Activated T-helper 1 cell treated with anti-CD3 and anti-CD28 coated beads, Interleukin-12 subunit alpha, Interleukin-12 subunit beta, Interleukin-2, Interleukin-4 antibody, amounts not matched to agents 30 ng/mL and 10 ng/mL and 1 ng/mL, durations not matched to agents 14 hours and 24 hours and 36 hours (primary cell): Measurements from ENCODE around the gene RPL34. TPM values are rescaled to one million over a fixed set of nuclear protein-coding genes. Genes with fewer than 3 reads are reported as not detected.

ENCODE experiments used
- DNase-seq: peaks from one replicate; pipeline ENCODE4 v3.0.0; 2021; ENCODE audit warnings: low spot score
- H3K27ac Mint-ChIP-seq: one replicate; pipeline ENCODE4 v1.8.0; 2021; ENCODE audit warnings: mild to moderate bottlenecking, mixed read lengths
- H3K27me3 Mint-ChIP-seq: one replicate; pipeline ENCODE4 v1.8.0; 2022; ENCODE audit warnings: mild to moderate bottlenecking, moderate library complexity, mixed read lengths; ENCODE audit not compliant: insufficient read depth
- H3K36me3 Mint-ChIP-seq: one replicate; pipeline ENCODE4 v1.8.0; 2021; ENCODE audit warnings: low read depth, mixed read lengths
- H3K4me1 Mint-ChIP-seq: one replicate; pipeline ENCODE4 v1.8.0; 2021; ENCODE audit warnings: low read depth, mixed read lengths
- H3K4me3 Mint-ChIP-seq: one replicate; pipeline ENCODE4 v1.8.0; 2021; ENCODE audit warnings: mild to moderate bottlenecking, moderate library complexity, mixed read lengths
- H3K9me3 Mint-ChIP-seq: one replicate; pipeline ENCODE4 v1.8.0; 2021; ENCODE audit warnings: mixed read lengths
- intact Hi-C: fragments of 100-400 bp; cut with micrococcal nuclease; formaldehyde crosslinking; loops from one replicate; pipeline ENCODE4 v1.15.1; 2024
- total RNA-seq: library from RNA; stranded (reverse); gene quantifications from 2 replicates; pipeline ENCODE4 v1.2.3, GENCODE V29; 2022

The RPL34 gene
- total RNA-seq, 1 donor from 2014 or later = 1,258 TPM

GRCh38 chr4:108602163-108602562, 18.2 kb upstream of the RPL34 start:
- no peak overlapping the region for H3K27ac Mint-ChIP-seq
- intact Hi-C loops = no loop called here
- H3K27me3 Mint-ChIP-seq = no peaks in the 10 kb centered on the region
- peaks cover 14% of the 10 kb centered on the region for H3K4me1 Mint-ChIP-seq
- H3K4me3 Mint-ChIP-seq = no peak overlapping the region
- DNase-seq = no peak
- no peaks in the 10 kb centered on the region for H3K9me3 Mint-ChIP-seq
- H3K36me3 Mint-ChIP-seq = peaks cover 6% of the 10 kb centered on the region

DNA sequence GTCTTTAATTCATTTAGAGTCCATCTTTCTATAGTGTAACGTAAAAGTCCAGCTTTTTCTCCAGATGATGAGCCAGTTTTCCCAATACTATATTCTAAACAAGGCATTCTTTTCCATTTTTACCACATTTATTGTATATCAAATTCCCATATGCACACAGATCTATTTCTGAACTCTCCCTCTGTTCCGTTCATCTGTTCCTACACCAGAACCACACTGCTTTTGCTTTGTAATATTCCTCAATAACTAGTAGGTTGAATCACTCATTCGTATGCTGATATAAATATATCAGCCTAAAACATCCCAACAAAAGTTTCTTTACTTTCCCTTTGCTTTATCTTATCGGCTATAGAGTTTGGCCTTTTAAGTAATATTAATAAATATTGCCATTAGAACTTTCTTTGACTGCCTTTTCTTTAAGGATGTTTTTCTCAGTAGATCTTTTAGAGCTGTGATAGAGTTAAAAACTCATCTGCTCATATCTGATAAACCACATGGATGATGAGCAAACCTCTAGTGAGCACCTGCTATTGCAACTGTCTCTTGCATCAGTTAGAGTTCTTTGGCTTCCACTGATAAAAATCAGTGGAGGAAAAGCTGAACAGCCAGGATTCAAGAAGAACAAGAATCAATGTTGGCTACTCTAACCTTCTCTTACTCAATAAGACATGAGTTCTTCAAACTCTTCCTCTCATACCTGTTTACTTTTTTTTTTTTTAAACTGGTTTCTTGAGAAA, 13.1 kb upstream of the RPL34 start:
- Mint-ChIP-seq H3K4me1 (peaks cover 8% of the 10 kb centered on the region), H3K4me3 (no peak overlapping the region), H3K36me3 (peaks cover 12% of the 10 kb centered on the region), H3K27me3 (no peaks in the 10 kb centered on the region), H3K9me3 (no peaks in the 10 kb centered on the region), H3K27ac (no peak overlapping the region)
- no peak for DNase-seq
- intact Hi-C loops = no loop called here

GRCh38 chr4:108611365-108611764, 9.0 kb upstream of the RPL34 start:
- peaks cover 11% of the 10 kb centered on the region for H3K4me1 Mint-ChIP-seq
- no peak overlapping the region for H3K27ac Mint-ChIP-seq

DNA sequence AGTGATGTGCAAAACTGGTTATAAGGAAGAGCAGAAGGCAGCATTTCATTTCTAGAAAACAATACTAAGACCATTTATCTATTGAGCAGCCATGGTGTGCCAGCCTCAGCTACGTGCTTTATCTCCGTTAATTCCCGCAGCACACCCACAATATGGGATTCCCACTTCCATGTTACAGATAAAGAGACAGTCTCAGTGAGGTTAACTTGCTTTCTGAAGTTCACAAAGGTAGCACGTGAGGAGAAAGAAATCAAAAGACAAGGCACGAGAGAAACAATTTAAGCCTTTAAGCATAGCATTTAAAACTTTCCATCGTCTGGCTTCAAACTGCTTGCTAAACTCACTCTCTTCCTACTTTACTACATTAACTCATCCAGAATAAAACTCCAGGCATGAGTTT, 8.0 kb upstream of the RPL34 start:
- DNase-seq = no peak
- Mint-ChIP-seq H3K9me3 (peaks cover 12% of the 10 kb centered on the region), H3K27ac (no peak overlapping the region), H3K4me3 (no peak overlapping the region), H3K36me3 (peaks cover 23% of the 10 kb centered on the region), H3K27me3 (no peaks in the 10 kb centered on the region), H3K4me1 (peaks cover 11% of the 10 kb centered on the region)
- intact Hi-C loops = no loop called here

More at GRCh38 chr4:108611365-108611764, 9.0 kb upstream of the RPL34 start:
- intact Hi-C loops = no loop called here
- peaks cover 20% of the 10 kb centered on the region for H3K36me3 Mint-ChIP-seq
- DNase-seq = no peak
- H3K9me3 Mint-ChIP-seq = peaks cover 11% of the 10 kb centered on the region
- no peak overlapping the region for H3K4me3 Mint-ChIP-seq
- no peaks in the 10 kb centered on the region for H3K27me3 Mint-ChIP-seq

DNA sequence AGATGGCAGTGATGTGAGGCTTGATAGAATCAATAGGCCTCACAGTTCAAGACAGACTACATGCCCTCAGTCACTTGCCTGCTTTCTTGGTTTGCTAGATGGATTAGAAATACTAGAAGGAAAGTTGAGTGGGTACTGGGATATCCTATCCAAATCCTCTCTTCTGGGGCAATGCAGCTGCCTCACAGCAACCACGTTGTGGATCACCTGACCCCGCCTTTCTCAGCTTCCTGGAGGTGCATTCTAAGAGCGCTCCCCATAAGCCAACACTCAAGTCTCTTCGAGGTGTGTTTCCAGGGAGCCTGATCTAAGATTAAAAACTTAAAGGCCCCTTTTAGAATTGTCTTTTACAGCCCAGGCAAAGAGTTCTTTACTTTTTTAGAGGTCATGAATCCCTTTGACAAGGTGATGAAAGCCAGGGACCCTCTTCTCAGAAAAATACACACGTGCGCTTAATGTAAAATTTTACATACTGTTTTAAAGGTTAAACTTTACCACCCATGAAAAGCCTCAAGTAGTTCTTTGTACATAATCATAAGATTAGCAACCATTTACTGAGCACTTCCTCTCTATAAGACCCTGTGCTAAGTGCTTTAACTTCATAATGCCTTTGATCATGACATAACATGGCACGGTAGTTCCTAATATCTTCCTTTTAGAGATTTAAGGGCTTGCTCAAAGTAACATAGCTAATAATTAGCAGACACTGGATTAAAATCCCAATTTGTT, 840 bp upstream of the RPL34 start:
- intact Hi-C loops = loop anchor here (1.0 to 10.0 kb wide), 13 partner anchors 31 to 1575 kb away; partner anchors contain the start of genes CYP2U1, ELOVL6, GAR1 and HADH
- H3K27ac Mint-ChIP-seq = peak overlapping the region; percentile 97
- H3K4me3 Mint-ChIP-seq = peak overlapping the region; percentile 98
- H3K4me1 Mint-ChIP-seq = peaks cover 41% of the 10 kb centered on the region
- H3K9me3 Mint-ChIP-seq = peaks cover 12% of the 10 kb centered on the region
- peak; percentile 19 for DNase-seq
- H3K27me3 Mint-ChIP-seq = no peaks in the 10 kb centered on the region
- peaks cover 58% of the 10 kb centered on the region for H3K36me3 Mint-ChIP-seq

- Mint-ChIP-seq H3K36me3 (peaks cover 63% of the 10 kb centered on the region), H3K9me3 (peaks cover 3% of the 10 kb centered on the region), H3K4me3 (peak overlapping the region; percentile 98), H3K4me1 (peaks cover 43% of the 10 kb centered on the region), H3K27me3 (no peaks in the 10 kb centered on the region), H3K27ac (peak overlapping the region; percentile 97)
- intact Hi-C loops = loop anchor here (1.0 to 10.0 kb wide), 13 partner anchors 29 to 1574 kb away; partner anchors contain the start of genes CYP2U1, ELOVL6, GAR1 and HADH
- DNase-seq = no peak
These were observed 843 bp downstream of the RPL34 start for GRCh38 chr4:108620933-108621905.

GRCh38 chr4:108622022-108622421, 1.6 kb downstream of the RPL34 start:
- H3K4me1 Mint-ChIP-seq = peaks cover 43% of the 10 kb centered on the region
- H3K27ac Mint-ChIP-seq = peak overlapping the region; percentile 14
- intact Hi-C loops = loop anchor here (5.0 to 10.0 kb wide), 4 partner anchors 85 to 1573 kb away; partner anchors contain the start of genes CYP2U1 and ELOVL6

GRCh38 chr4:108622828-108623227, 2.5 kb downstream of the RPL34 start:
- intact Hi-C loops = loop anchor here (5.0 to 10.0 kb wide), 4 partner anchors 86 to 1572 kb away; partner anchors contain the start of genes CYP2U1 and ELOVL6
- no peaks in the 10 kb centered on the region for H3K27me3 Mint-ChIP-seq
- peaks cover 59% of the 10 kb centered on the region for H3K36me3 Mint-ChIP-seq
- H3K4me1 Mint-ChIP-seq = peaks cover 43% of the 10 kb centered on the region
- DNase-seq = no peak
- H3K9me3 Mint-ChIP-seq = no peaks in the 10 kb centered on the region
- peak overlapping the region; percentile 45 for H3K27ac Mint-ChIP-seq
- peak overlapping the region; percentile 98 for H3K4me3 Mint-ChIP-seq

More at GRCh38 chr4:108622022-108622421, 1.6 kb downstream of the RPL34 start:
- no peak for DNase-seq
- Mint-ChIP-seq H3K36me3 (peaks cover 59% of the 10 kb centered on the region), H3K4me3 (peak overlapping the region; percentile 98), H3K9me3 (no peaks in the 10 kb centered on the region), H3K27me3 (no peaks in the 10 kb centered on the region)

- no peak for DNase-seq
- peaks cover 34% of the 10 kb centered on the region for H3K4me1 Mint-ChIP-seq
- H3K27ac Mint-ChIP-seq = peak overlapping the region; percentile 35
- H3K27me3 Mint-ChIP-seq = no peaks in the 10 kb centered on the region
- intact Hi-C loops = loop anchor here (5.0 to 10.0 kb wide), 4 partner anchors 87 to 1570 kb away; partner anchors contain the start of genes CYP2U1 and ELOVL6
- peaks cover 64% of the 10 kb centered on the region for H3K36me3 Mint-ChIP-seq
- H3K4me3 Mint-ChIP-seq = peak overlapping the region; percentile 71
- H3K9me3 Mint-ChIP-seq = no peaks in the 10 kb centered on the region
These were observed 4.1 kb downstream of the RPL34 start for GRCh38 chr4:108624263-108625056.

GRCh38 chr4:108626056-108626455, 5.7 kb downstream of the RPL34 start:
- Mint-ChIP-seq H3K4me1 (peaks cover 24% of the 10 kb centered on the region), H3K27me3 (no peaks in the 10 kb centered on the region), H3K36me3 (peaks cover 70% of the 10 kb centered on the region), H3K9me3 (no peaks in the 10 kb centered on the region), H3K4me3 (no peak overlapping the region), H3K27ac (no peak overlapping the region)
- intact Hi-C loops = loop anchor here (10.0 kb wide), 1 partner anchor 1569 kb away; the partner anchor contains the start of gene ELOVL6
- DNase-seq = no peak

DNA sequence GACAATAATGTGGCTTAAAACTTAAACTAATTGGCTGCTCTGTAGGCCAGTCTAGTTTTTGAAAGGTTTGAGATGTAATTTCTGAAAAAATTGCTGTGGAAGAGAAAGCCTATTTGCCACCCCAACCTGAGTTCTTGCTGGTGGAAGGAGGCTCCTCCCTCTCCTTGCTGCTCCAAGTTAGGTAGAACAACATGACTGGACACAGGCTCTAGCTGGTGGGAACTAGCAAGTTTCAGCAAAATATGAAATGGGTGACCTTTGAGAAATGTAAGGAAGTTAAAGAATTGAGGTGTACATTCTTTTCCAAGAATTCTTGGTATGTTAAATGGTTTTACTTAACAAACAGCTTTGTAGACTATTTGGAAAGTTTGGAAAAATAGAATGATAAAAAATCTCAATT, 8.0 kb downstream of the RPL34 start:
- Mint-ChIP-seq H3K27ac (no peak overlapping the region), H3K9me3 (no peaks in the 10 kb centered on the region), H3K4me1 (peaks cover 13% of the 10 kb centered on the region), H3K4me3 (no peak overlapping the region), H3K27me3 (no peaks in the 10 kb centered on the region), H3K36me3 (peaks cover 58% of the 10 kb centered on the region)
- intact Hi-C loops = loop anchor here (10.0 kb wide), 1 partner anchor 1566 kb away; the partner anchor contains the start of gene ELOVL6
- no peak for DNase-seq
